ENCODE results near the gene DDOST. TPM values are rescaled to one million over a fixed set of nuclear protein-coding genes. Genes with fewer than 3 reads are reported as not detected.
"Not testable (repeated sequence)": the region's sequence is repeated elsewhere in the genome, so short reads cannot be mapped to it uniquely, and the experiment has no call there.

DDOST gene
- total RNA-seq, 1 donor from 2014 or later, result 347 TPM

DNA sequence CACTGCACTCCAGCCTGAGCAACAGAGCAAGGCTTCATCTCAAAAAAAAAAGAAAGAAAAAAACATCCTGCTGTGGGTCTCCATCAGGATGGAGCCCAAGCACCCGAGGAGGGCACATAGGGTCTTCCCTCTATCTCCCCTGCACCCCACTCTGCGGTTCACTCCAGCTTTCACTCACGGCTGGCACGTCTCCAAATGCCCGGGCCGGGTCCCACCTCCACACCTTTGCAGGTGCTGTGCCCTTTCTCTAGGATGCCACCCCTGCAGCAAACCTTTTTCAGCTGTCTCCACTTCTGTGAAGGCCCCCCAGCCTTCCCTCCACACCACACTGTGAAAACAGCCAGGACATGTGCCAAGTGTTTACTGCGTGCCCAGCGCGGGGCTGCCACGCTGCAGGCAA is 22.4 kb upstream of the DDOST start:
- no peaks in the 10 kb centered on the region for H3K27me3 ChIP-seq (ENCODE audit: control insufficient read depth, insufficient read depth, low read length)
- TF ChIP-seq, protein P1, sequence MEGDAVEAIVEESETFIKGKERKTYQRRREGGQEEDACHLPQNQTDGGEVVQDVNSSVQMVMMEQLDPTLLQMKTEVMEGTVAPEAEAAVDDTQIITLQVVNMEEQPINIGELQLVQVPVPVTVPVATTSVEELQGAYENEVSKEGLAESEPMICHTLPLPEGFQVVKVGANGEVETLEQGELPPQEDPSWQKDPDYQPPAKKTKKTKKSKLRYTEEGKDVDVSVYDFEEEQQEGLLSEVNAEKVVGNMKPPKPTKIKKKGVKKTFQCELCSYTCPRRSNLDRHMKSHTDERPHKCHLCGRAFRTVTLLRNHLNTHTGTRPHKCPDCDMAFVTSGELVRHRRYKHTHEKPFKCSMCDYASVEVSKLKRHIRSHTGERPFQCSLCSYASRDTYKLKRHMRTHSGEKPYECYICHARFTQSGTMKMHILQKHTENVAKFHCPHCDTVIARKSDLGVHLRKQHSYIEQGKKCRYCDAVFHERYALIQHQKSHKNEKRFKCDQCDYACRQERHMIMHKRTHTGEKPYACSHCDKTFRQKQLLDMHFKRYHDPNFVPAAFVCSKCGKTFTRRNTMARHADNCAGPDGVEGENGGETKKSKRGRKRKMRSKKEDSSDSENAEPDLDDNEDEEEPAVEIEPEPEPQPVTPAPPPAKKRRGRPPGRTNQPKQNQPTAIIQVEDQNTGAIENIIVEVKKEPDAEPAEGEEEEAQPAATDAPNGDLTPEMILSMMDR (IDR thresholded peaks at IDR 0.05; ENCODE audit: insufficient read depth, low read length, poor library complexity, severe bottlenecking), result no peak

DNA sequence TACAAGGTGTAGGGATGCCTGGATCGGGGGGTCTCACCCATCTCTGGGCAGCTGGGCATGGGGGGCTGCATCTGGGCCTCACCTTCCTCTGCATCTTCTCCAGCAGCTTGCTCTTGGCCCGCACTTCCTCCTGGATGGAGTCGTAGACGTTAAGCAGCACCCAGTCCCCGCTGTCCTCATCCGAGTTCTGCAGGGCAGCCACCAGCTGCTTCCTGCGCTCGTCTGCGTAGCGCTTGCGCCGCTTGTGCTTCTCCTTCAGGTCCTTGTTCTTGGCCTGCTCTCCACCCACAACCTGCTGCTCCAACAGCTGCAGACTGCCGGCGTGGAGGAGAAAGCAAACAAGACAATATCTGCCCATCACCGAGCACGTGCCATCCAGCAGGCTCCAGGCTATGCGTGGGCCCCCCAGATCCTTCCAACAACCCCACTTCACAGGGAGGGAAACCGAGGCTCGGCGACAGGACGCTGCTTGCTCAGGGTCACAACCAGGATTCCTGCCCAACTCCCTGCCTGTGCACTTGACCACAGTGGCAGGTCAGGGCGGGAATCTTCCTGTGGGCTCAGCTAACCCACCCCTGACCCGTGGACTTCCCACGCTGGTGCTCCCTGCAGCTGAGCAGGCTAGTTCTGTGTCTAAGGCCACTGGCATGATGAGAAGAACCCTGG is 21.5 kb upstream of the DDOST start:
- DNase-seq (ENCODE audit: low read depth), result no peak
- TF ChIP-seq, protein P1 (IDR thresholded peaks at IDR 0.05; ENCODE audit: insufficient read depth, low read length, poor library complexity, severe bottlenecking), result no peak
- H3K27me3 ChIP-seq (ENCODE audit: control insufficient read depth, insufficient read depth, low read length), result no peaks in the 10 kb centered on the region
- no peaks in the 10 kb centered on the region for H3K36me3 ChIP-seq (ENCODE audit: control insufficient read depth, insufficient read depth, low read length)
- H3K4me3 ChIP-seq (ENCODE audit: low read depth, low read length), result no peak overlapping the region

More for the DNA sequence above, 22.4 kb upstream of the DDOST start:
- no peaks in the 10 kb centered on the region for H3K36me3 ChIP-seq (ENCODE audit: control insufficient read depth, insufficient read depth, low read length)
- DNase-seq (ENCODE audit: low read depth), result no peak
- H3K4me3 ChIP-seq (ENCODE audit: low read depth, low read length), result no peak overlapping the region

DNA sequence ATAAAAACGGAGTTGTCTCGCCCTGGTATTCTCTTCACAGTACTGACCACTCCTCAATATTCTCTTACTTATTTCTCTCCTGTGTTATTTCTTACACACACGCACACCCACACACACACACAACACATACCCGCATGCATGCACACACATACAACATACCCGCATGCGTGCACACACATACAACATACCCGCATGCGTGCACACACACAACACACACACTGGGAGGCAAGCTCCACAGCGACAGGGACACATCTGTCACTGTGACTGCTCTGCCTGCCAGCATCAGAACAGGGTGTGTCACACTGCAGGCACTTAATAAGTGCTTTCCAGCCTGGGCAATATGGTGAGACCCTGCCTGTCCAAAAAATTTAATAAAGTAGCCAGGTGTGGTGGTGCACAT is 20.8 kb upstream of the DDOST start:
- Histone ChIP-seq H3K36me3 (ENCODE audit: control insufficient read depth, insufficient read depth, low read length) (no peaks in the 10 kb centered on the region), H3K27me3 (ENCODE audit: control insufficient read depth, insufficient read depth, low read length) (no peaks in the 10 kb centered on the region), H3K4me3 (ENCODE audit: low read depth, low read length) (no peak overlapping the region)
- TF ChIP-seq, protein P1 (IDR thresholded peaks at IDR 0.05; ENCODE audit: insufficient read depth, low read length, poor library complexity, severe bottlenecking), result no peak
- DNase-seq (ENCODE audit: low read depth), result no peak

DNA sequence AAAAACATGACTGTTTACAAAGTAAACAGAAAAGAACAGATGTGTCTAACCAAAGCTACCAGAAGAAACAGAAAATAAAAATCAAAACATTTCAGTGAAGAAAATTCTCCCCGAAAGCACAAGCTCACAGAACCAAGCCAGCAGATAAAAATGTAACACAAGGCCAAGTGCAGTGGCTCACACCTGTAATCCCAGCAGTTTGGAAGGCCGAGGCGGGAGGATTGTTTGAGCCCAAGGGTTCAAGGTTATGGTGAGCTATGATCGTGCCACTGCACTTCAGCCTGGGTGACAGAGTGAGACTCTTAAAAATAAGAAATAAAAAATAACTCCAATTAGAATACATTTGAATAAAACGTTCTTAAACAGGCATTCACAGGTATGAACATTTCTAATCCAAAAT is 19.1 kb upstream of the DDOST start:
- Histone ChIP-seq H3K36me3 (ENCODE audit: control insufficient read depth, insufficient read depth, low read length) (no peaks in the 10 kb centered on the region), H3K27me3 (ENCODE audit: control insufficient read depth, insufficient read depth, low read length) (no peaks in the 10 kb centered on the region), H3K4me3 (ENCODE audit: low read depth, low read length) (no peak overlapping the region)
- DNase-seq (ENCODE audit: low read depth), result no peak
- TF ChIP-seq, protein P1 (IDR thresholded peaks at IDR 0.05; ENCODE audit: insufficient read depth, low read length, poor library complexity, severe bottlenecking), result no peak

DNA sequence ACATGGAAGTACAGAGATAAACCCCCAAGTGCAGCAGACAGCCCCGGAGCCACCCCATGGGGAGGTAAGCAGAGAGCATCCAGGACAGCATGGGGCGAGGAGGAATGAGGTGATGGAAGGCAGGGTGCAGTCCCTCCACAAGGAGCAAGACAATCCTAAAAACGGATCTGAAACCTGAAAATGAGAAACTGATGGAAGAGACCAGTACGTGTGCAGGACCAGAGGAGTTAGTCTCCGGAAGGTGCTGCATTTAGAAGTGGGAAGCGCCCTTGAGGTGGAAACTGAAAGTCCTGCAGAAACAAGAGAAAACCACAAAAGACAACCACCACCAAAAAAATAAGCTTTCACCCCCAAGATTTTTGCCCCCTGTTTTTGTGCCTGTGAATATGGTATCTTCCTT is 17.4 kb upstream of the DDOST start:
- H3K27me3 ChIP-seq (ENCODE audit: control insufficient read depth, insufficient read depth, low read length), result no peaks in the 10 kb centered on the region

GRCh38 chr1:20673626-20674025 is 12.5 kb upstream of the DDOST start:
- not testable (repeated sequence) for H3K4me3 ChIP-seq (ENCODE audit: low read depth, low read length); H3K36me3 ChIP-seq (ENCODE audit: control insufficient read depth, insufficient read depth, low read length); DNase-seq (ENCODE audit: low read depth); H3K27me3 ChIP-seq (ENCODE audit: control insufficient read depth, insufficient read depth, low read length)

More for the DNA sequence above, 17.4 kb upstream of the DDOST start:
- H3K36me3 ChIP-seq (ENCODE audit: control insufficient read depth, insufficient read depth, low read length), result no peaks in the 10 kb centered on the region
- no peak overlapping the region for H3K4me3 ChIP-seq (ENCODE audit: low read depth, low read length)
- no peak for DNase-seq (ENCODE audit: low read depth)
- TF ChIP-seq, protein P1 (IDR thresholded peaks at IDR 0.05; ENCODE audit: insufficient read depth, low read length, poor library complexity, severe bottlenecking), result no peak
